ENCODE data around the gene NME3. TPM values are rescaled to one million over a fixed set of nuclear protein-coding genes. Genes with fewer than 3 reads are reported as not detected.

NME3 gene
- total and polyA plus RNA-seq, 9 of the 15 experiments (the other 6 are each of a cell fraction or from before 2014, with no cell fraction given) = 0.68 to 76.3 (median 11.5) TPM

GRCh38 chr16:1776672-1776955, 5.3 kb upstream of the NME3 start (continued):
- TF ChIP-seq ZNF407 (IDR thresholded peaks at IDR 0.05; ENCODE audit: low read depth) (no peak), CBFA2T3 (IDR thresholded peaks at IDR 0.05) (no peak), SREBF1 (IDR thresholded peaks at IDR 0.05; ENCODE audit: borderline replicate concordance, low read depth, low read length) (no peak)
